Natural killer cell treated with Interleukin-12 subunit alpha and Interleukin-12 subunit beta and Interleukin-15 and Interleukin-18, amount 100 ng/mL, for 72 hours (primary cell): ENCODE measurements around the gene NFKB1. TPM values are rescaled to one million over a fixed set of nuclear protein-coding genes. Genes with fewer than 3 reads are reported as not detected.
"Not testable (repeated sequence)": the region's sequence is repeated elsewhere in the genome, so short reads cannot be mapped to it uniquely, and the experiment has no call there.

Experiments used
- ATAC-seq, 2 donors: fragments of 150-1000 bp; cut with Tn5 transposase in 1 of 2; sonication (Bioruptor Pico), chemical (Tn5 transposase) in 1 of 2; 2 replicates each; pipeline ENCODE4 v1.10.0; 2021
- DNase-seq: peaks from one replicate; pipeline ENCODE4 v3.0.0; 2022; ENCODE audit warnings: low spot score
- H3K27ac Mint-ChIP-seq, 2 donors: 1 replicate in 1 of 2; 2 replicates in 1 of 2; pipeline ENCODE4 v1.8.0; 2022; ENCODE audit warnings: mixed read lengths in 2 of 2, mild to moderate bottlenecking in 1 of 2, moderate library complexity in 1 of 2
- H3K27me3 Mint-ChIP-seq, 2 donors: 1 replicate in 1 of 2; 2 replicates in 1 of 2; pipeline ENCODE4 v1.8.0; 2022; ENCODE audit warnings: mixed read lengths in 2 of 2
- H3K36me3 Mint-ChIP-seq: one replicate; pipeline ENCODE4 v1.8.0; 2022; ENCODE audit warnings: mixed read lengths
- H3K4me1 Mint-ChIP-seq, 2 donors: 1 replicate in 1 of 2; 2 replicates in 1 of 2; pipeline ENCODE4 v1.8.0; 2022; ENCODE audit warnings: low read depth in 2 of 2, mixed read lengths in 2 of 2, mild to moderate bottlenecking in 1 of 2
- H3K4me3 Mint-ChIP-seq: one replicate; pipeline ENCODE4 v1.8.0; 2022; ENCODE audit warnings: mixed read lengths
- H3K9me3 Mint-ChIP-seq: 2 replicates; pipeline ENCODE4 v1.8.0; 2022; ENCODE audit warnings: mixed read lengths
- total RNA-seq, 2 donors: library from RNA; stranded (reverse); gene quantifications; one replicate each; pipeline ENCODE4 v1.2.3, GENCODE V29; 2022

The NFKB1 gene
- total RNA-seq, 2 donors from 2014 or later, result 108 to 131 TPM

DNA sequence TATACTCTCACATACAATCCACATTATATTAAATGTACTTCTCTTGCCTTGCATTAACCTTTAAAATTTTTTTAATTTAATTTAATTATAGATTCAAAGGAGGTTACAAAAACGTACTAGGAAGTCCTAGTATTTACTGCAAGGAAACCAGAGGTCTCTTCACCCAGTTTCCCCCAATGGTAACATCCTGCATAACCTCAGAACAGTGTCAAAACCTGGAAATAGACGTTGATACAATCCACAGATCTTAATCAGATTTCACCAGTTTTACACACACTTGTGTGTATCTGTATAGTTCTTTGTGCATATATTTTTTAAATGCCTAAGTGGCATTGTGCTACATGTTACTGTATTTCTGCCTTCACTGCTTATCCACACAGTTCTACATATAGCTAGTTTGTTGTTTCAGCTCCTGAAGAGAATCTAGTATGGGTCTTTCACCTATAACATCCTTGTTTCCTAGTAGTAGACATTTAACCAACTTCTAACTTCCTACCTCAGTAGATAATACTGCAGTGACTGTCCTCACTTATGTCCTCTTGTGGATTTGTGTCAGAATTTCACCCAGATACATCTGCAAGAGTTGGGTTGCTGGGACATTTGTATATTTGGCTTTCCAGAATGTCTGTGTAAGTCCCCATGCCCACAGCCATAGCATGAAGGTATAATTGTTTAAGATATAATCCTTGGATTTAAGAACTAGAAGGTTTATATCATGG lies 103.2 kb downstream of the NFKB1 start:
- H3K4me1 Mint-ChIP-seq, result peaks cover 23% of the 10 kb centered on the region in 2 donors
- peak overlapping the region; percentile 7 to 21 for H3K27ac Mint-ChIP-seq
- no peak overlapping the region for H3K4me3 Mint-ChIP-seq
- no peaks in the 10 kb centered on the region for H3K27me3 Mint-ChIP-seq
- no peaks in the 10 kb centered on the region for H3K9me3 Mint-ChIP-seq
- DNase-seq (no peak), ATAC-seq (no peak)
- peaks cover 62% of the 10 kb centered on the region for H3K36me3 Mint-ChIP-seq

DNA sequence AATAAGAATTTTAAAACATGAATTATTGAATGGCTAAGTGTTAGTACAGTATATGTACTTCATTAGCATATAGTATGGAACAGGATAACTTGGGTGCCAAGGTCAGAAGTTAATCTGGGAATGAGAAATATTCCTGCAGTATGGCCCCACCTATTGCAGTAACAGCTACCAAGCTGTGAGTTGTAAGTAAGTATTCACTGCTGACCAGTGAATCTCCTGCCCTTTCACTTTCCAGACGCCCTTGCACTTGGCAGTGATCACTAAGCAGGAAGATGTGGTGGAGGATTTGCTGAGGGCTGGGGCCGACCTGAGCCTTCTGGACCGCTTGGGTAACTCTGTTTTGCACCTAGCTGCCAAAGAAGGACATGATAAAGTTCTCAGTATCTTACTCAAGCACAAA lies 105.1 kb downstream of the NFKB1 start:
- peaks cover 21 to 28% of the 10 kb centered on the region in 2 donors for H3K4me1 Mint-ChIP-seq
- no peaks in the 10 kb centered on the region for H3K27me3 Mint-ChIP-seq
- ATAC-seq (no peak), DNase-seq (no peak)
- peaks cover 57% of the 10 kb centered on the region for H3K36me3 Mint-ChIP-seq
- no peak overlapping the region for H3K4me3 Mint-ChIP-seq
- H3K9me3 Mint-ChIP-seq, result no peaks in the 10 kb centered on the region
- peak overlapping the region; percentile 6 to 64 for H3K27ac Mint-ChIP-seq

DNA sequence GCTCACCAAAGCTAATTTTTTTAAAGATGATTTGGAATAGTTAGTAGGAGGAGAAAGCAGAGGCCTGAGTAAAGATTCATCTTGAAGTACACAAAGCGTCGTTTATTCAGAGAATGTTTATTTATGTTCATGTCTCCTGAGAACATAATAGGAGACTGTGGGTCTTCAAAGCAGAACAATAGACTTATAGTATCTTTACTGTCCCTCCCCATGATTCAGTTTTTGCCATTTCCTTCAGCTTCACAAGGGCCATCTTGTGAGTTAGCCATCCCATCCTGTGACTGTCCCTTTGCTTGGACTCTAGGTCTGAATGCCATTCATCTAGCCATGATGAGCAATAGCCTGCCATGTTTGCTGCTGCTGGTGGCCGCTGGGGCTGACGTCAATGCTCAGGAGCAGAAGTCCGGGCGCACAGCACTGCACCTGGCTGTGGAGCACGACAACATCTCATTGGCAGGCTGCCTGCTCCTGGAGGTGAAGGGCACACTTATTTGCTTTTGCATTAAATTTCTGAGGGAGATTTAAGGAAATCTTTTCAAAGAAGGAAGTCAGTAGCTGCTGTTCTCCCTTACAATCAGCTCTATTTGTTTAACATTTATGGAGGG lies 105.8 kb downstream of the NFKB1 start:
- Mint-ChIP-seq H3K27me3 (no peaks in the 10 kb centered on the region), H3K9me3 (no peaks in the 10 kb centered on the region), H3K27ac (peak overlapping the region; percentile 6 to 64), H3K4me1 (peaks cover 28 to 35% of the 10 kb centered on the region in 2 donors), H3K4me3 (no peak overlapping the region), H3K36me3 (peaks cover 57% of the 10 kb centered on the region)
- ATAC-seq (no peak), DNase-seq (no peak)

DNA sequence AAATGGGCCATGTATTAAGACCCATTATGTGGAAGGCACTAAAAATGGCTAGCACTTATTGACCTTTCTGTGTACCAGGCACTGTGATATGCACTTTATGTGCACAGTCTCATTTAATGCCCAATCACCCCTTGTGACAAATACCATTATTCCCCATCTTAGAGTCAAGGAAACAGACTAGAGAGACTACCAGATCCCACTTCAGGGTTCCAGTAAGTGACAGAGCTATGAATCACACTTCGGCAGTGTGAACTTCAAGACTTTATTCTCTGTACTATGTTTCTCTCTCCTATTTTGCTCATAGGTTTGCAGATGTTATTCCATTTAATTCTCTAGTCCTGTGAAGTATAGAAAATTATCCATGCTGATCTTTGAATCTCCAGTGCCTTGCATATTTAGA lies 107.0 kb downstream of the NFKB1 start:
- no peak for DNase-seq
- no peak overlapping the region for H3K4me3 Mint-ChIP-seq
- H3K36me3 Mint-ChIP-seq, result peaks cover 64% of the 10 kb centered on the region
- no peak for ATAC-seq
- peaks cover 38 to 47% of the 10 kb centered on the region in 2 donors for H3K4me1 Mint-ChIP-seq
- H3K27me3 Mint-ChIP-seq, result no peaks in the 10 kb centered on the region
- H3K9me3 Mint-ChIP-seq, result no peaks in the 10 kb centered on the region
- peak overlapping the region; percentile 39 to 56 for H3K27ac Mint-ChIP-seq

DNA sequence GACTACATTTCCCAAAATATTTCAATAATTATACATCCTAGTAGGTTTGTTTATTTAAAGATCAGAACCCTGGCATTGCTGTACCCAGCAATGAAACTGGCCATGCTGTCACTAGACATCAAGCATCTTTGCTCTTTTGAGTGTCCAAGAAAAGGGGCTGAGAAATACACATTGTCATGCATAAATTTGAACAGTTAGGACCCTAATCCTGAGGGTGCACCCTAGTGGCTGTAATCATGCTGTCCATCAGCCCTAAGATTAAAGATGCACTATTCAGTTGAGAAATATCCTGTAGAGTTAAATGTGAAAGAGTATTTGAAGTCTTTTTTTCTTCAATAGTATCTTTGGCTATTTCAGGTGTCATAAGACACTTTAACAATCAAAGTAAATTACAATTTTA lies 108.8 kb downstream of the NFKB1 start:
- H3K4me1 Mint-ChIP-seq, result peaks cover 50 to 65% of the 10 kb centered on the region in 2 donors
- ATAC-seq (no peak), DNase-seq (no peak)
- no peak overlapping the region for H3K4me3 Mint-ChIP-seq
- no peaks in the 10 kb centered on the region for H3K27me3 Mint-ChIP-seq
- peak overlapping the region in 1 of 2 donors; percentile 56 for H3K27ac Mint-ChIP-seq
- peaks cover 3% of the 10 kb centered on the region for H3K9me3 Mint-ChIP-seq
- H3K36me3 Mint-ChIP-seq, result peaks cover 69% of the 10 kb centered on the region

DNA sequence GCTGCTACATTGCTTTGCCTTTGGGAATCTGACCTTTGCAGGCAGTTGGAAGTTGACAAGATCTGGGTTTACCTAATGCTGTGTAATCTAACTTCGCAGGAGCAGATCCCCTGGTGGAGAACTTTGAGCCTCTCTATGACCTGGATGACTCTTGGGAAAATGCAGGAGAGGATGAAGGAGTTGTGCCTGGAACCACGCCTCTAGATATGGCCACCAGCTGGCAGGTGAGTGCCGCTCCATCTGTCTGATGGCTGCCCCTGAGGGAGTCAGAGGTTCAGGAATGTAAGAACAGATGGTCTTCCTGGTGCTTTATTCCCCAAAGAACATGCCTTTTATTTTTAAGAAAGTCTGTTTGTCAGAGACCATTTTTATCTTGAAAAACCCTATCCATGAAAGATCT lies 109.3 kb downstream of the NFKB1 start:
- Mint-ChIP-seq H3K4me1 (peaks cover 53 to 70% of the 10 kb centered on the region in 2 donors), H3K27ac (peak overlapping the region in 1 of 2 donors; percentile 95), H3K27me3 (no peaks in the 10 kb centered on the region), H3K36me3 (peaks cover 70% of the 10 kb centered on the region), H3K9me3 (peaks cover 3% of the 10 kb centered on the region), H3K4me3 (no peak overlapping the region)
- DNase-seq (no peak), ATAC-seq (no peak)

DNA sequence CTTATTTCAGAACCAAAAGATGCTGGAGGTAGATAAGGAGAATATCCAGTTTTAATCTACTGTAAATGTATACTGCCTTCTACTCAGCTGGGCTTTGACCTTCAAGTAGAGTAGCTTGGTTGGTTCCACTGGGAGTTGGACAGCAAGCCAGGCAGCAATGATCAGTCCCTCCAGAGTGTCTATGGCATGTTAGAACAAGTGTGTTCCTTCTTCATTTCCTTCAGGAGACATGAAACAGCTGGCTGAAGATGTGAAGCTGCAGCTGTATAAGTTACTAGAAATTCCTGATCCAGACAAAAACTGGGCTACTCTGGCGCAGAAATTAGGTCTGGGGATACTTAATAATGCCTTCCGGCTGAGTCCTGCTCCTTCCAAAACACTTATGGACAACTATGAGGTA lies 111.1 kb downstream of the NFKB1 start:
- ATAC-seq, result no peak
- H3K4me3 Mint-ChIP-seq, result peak overlapping the region; percentile 88
- H3K36me3 Mint-ChIP-seq, result peaks cover 73% of the 10 kb centered on the region
- peaks cover 46 to 67% of the 10 kb centered on the region in 2 donors for H3K4me1 Mint-ChIP-seq
- peaks cover 3% of the 10 kb centered on the region for H3K9me3 Mint-ChIP-seq
- H3K27me3 Mint-ChIP-seq, result no peaks in the 10 kb centered on the region
- peak overlapping the region; percentile 91 to 95 for H3K27ac Mint-ChIP-seq
- no peak for DNase-seq

DNA sequence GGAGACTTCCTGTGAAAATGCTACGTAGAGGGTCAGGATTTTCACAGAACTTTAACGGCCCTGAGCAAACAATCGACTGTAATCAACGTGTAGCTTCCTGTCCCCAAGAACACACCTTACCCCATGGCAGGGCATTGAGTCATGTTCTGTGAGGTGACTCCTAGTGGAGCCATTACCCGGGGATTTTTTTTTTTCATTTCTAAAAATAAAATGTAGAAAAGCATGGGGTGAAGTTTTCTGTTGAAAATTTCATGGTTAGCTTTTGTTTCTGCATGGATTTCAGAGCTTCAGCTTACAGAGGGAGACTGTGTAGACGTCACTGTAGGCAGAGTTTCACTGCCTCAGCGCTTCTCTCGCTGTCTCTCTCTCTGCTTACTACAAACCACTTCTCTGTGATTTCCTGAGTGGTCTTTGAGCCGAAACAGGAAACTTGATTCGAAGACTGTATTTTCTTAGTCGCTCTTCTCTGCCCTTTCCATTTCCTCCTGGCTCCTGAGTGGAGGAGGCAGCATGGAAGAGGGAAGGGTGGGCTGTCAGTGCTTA lies 111.7 kb downstream of the NFKB1 start:
- H3K36me3 Mint-ChIP-seq, result peaks cover 76% of the 10 kb centered on the region
- peak; percentile 80 to 82 for ATAC-seq
- peaks cover 3% of the 10 kb centered on the region for H3K9me3 Mint-ChIP-seq
- H3K4me3 Mint-ChIP-seq, result peak overlapping the region; percentile 88
- H3K27me3 Mint-ChIP-seq, result no peaks in the 10 kb centered on the region
- peaks cover 45 to 60% of the 10 kb centered on the region in 2 donors for H3K4me1 Mint-ChIP-seq
- no peak for DNase-seq
- peak overlapping the region; percentile 91 to 95 for H3K27ac Mint-ChIP-seq

DNA sequence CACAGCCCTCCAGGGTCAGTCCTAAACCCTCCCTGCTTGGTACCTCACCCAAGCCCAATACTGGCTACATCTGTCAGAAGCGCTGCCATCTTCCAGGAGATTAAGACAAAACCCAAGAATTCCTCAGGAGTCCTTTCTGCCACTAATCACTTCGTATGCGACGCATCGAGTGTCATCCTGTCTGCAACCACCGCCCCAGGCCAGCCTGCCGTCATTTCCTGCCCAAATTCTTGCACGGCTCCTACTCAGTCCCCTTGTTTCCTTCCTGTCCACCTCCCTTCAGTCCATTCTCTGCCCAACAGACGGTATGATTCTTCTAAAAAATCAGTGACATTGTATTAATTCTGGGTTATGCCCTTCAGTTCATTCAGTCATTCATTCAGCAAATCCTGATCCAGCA lies 113.6 kb downstream of the NFKB1 start:
- DNase-seq (peak; percentile 76), ATAC-seq (peak; percentile 79 to 84)
- peak overlapping the region; percentile 91 to 95 for H3K27ac Mint-ChIP-seq
- peaks cover 53 to 60% of the 10 kb centered on the region in 2 donors for H3K4me1 Mint-ChIP-seq
- H3K4me3 Mint-ChIP-seq, result peak overlapping the region; percentile 88
- peaks cover 60% of the 10 kb centered on the region for H3K36me3 Mint-ChIP-seq
- peaks cover 3% of the 10 kb centered on the region for H3K9me3 Mint-ChIP-seq
- H3K27me3 Mint-ChIP-seq, result no peaks in the 10 kb centered on the region

DNA sequence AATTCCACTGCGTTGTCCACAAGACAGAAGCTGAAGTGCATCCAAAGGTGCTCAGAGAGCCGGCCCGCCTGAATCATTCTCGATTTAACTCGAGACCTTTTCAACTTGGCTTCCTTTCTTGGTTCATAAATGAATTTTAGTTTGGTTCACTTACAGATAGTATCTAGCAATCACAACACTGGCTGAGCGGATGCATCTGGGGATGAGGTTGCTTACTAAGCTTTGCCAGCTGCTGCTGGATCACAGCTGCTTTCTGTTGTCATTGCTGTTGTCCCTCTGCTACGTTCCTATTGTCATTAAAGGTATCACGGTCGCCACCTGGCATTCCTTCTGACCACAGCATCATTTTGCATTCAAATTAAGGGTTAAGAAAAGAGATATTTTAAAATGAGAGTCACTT lies 115.5 kb downstream of the NFKB1 start:
- H3K9me3 Mint-ChIP-seq, result peaks cover 3% of the 10 kb centered on the region
- peaks cover 51% of the 10 kb centered on the region for H3K36me3 Mint-ChIP-seq
- peak overlapping the region; percentile 91 to 95 for H3K27ac Mint-ChIP-seq
- no peaks in the 10 kb centered on the region for H3K27me3 Mint-ChIP-seq
- ATAC-seq (no peak), DNase-seq (no peak)
- peaks cover 48 to 52% of the 10 kb centered on the region in 2 donors for H3K4me1 Mint-ChIP-seq
- H3K4me3 Mint-ChIP-seq, result no peak overlapping the region

DNA sequence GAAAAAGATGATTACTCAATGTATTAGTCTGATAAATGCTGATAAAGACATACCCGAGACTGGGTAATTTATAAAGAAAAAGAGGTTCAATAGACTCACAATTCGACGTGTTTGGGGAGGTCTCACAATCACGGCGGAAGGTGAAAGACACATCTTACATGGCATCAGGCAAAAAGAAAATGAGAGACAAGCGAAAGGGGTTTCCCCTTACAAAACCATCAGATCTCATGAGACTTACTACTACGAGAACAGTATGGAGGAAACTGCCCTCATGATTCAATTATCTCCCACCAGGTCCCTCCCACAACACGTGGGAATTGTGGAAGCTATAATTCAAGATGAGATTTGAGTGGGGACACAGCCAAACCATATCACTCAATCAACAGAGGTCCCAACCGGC lies 117.9 kb downstream of the NFKB1 start:
- Mint-ChIP-seq H3K36me3 (peaks cover 30% of the 10 kb centered on the region), H3K27ac (peak overlapping the region; percentile 51 to 65), H3K4me1 (peaks cover 25 to 30% of the 10 kb centered on the region in 2 donors)
- H3K27me3 Mint-ChIP-seq, H3K4me3 Mint-ChIP-seq, DNase-seq, ATAC-seq, H3K9me3 Mint-ChIP-seq: not testable (repeated sequence)

DNA sequence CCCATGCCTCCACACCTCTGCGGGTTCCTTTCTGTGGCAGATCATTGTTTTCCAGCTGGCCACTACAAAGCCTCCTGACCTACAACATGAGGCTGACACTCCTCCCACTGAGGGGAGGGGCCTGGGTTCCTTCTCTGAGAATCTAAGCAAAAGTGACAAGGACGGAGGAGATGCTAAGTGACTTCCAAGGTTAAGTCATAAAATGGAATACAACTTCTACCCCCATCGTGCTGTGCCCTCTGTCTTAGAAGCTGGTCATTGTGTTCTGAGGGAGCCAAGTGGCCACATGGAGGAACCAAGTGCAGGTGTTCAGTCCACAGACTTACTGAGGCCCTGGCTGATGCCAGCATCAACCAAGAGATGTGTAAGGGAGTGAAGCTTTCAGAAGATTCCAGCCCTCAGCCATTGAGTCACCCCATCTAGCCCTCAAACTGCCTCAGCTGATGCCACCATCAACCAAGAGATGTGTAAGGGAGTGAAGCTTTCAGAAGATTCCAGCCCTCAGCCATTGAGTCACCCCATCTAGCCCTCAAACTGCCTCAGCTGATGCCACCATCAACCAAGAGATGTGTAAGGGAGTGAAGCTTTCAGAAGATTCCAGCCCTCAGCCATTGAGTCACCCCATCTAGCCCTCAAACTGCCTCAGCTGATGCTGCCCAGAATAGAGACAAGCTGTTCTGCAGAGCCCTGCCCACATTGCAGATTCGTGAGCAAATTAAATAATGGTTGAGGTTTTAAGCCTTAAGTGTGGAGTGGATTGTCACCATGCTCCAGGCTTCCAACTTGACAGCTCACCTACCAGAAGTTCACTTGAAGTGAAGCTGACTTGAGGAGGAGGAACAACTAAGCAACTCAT lies 118.8 kb downstream of the NFKB1 start:
- H3K27ac Mint-ChIP-seq, result peak overlapping the region; percentile 51 to 65
- ATAC-seq, result peak; percentile 52 to 68
- H3K27me3 Mint-ChIP-seq, H3K4me3 Mint-ChIP-seq, DNase-seq, H3K9me3 Mint-ChIP-seq: not testable (repeated sequence)
- peaks cover 17 to 22% of the 10 kb centered on the region in 2 donors for H3K4me1 Mint-ChIP-seq
- H3K36me3 Mint-ChIP-seq, result peaks cover 21% of the 10 kb centered on the region

DNA sequence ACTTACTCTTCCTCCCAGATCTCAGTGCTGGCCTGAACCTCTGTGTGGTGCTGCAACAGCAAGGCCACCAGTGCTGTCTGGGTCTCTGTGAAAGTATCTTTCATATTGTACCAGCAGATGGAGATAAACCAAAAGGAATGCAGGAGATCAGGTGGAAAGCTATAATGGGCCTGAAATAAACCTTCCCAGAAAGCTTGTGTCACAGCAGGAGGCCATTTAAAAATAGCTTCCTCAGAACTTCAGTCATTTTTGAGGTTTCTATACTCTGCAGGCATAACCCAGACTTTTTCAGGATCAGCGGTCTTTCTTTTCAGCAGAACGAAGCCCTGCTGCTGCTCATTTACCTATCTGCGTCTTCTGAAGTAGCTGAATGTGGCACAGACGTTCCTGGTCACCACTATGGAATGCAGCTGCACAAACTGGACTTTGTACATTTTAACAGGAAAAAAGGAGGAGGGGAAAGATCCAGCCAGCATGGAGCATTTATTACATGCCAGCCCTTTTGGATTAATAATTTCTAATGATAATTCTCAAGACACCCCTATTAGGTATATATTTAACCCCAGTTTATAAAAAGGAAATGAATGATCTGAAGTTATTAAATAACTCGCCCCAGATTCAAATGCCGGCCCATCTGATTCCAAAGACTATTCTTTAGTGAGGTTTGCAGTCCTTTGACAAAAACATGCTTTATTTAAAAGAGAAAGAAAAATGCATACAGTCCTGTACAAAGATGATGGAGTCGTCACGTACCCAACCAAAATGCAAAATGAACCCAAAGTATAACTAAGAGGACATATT lies 119.7 kb downstream of the NFKB1 start:
- H3K4me1 Mint-ChIP-seq, result peaks cover 18 to 23% of the 10 kb centered on the region in 2 donors
- H3K4me3 Mint-ChIP-seq, result no peak overlapping the region
- peak overlapping the region in 1 of 2 donors; percentile 51 for H3K27ac Mint-ChIP-seq
- H3K9me3 Mint-ChIP-seq, result no peaks in the 10 kb centered on the region
- H3K27me3 Mint-ChIP-seq, result no peaks in the 10 kb centered on the region
- ATAC-seq (no peak), DNase-seq (no peak)
- peaks cover 14% of the 10 kb centered on the region for H3K36me3 Mint-ChIP-seq
